NCI-H187 (cell line): Measurements from ENCODE around the gene WRAP73.
A peak's percentile ranks its signal among the peaks of the same experiment; 100 is the strongest.

Experiments used
- DNase-seq, 2 experiments: peaks; one replicate each; lab custom pipeline; 2025; lab: John Stamatoyannopoulos, UW

The WRAP73 gene, protein sequence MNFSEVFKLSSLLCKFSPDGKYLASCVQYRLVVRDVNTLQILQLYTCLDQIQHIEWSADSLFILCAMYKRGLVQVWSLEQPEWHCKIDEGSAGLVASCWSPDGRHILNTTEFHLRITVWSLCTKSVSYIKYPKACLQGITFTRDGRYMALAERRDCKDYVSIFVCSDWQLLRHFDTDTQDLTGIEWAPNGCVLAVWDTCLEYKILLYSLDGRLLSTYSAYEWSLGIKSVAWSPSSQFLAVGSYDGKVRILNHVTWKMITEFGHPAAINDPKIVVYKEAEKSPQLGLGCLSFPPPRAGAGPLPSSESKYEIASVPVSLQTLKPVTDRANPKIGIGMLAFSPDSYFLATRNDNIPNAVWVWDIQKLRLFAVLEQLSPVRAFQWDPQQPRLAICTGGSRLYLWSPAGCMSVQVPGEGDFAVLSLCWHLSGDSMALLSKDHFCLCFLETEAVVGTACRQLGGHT

DNA sequence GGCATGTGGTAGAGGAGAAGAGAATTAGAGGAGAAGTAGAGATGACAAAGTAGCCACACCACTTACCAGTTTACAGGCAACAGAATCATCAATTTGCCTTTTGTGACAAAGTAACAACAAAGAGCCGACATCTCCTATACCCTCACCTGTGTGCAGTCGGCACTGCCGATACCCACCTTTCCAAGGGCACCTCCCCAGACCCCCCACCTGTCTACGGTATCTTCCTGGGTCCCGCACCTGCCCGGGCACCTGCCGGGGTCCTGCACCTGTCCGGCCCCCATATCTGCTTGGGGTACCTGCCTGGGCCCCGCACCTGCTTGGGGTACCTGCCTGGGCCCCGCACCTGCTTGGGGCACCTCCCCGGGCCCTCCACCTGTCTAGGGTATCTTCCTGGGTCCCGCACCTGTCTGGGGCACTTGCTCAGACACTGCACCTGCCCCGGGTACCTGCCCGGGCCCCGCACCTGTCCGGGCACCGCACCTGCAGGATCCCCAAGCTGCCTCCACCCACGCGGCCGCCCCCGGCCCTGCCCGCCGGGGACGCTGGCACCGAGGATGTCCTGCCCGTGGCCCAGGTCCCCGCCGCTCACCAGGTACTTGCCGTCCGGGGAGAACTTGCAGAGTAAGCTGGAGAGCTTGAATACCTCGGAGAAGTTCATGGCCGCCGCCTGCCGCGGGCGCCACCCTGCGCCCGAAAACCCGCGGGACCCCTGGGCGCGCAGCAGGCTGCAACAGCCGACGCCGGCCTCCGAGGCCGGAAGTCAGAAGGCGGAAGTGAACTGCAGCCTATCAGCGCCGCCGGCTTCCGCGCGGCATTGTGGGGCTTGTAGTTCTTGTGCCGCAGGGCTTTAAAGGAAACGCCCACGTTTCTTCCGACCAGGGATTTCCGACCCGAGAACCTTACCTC lies at the start of gene WRAP73:
Gene WRAP73 (minus strand): TSS at position 762 of the 906 bp plus-strand sequence. CDS start 104 bp downstream, at position 658.
- DNase-seq, result peak; percentile 34 to 53

- DNase-seq, result no peak
Observed at GRCh38 chr1:3699596-3699995, 49.7 kb upstream of the WRAP73 start.

DNA sequence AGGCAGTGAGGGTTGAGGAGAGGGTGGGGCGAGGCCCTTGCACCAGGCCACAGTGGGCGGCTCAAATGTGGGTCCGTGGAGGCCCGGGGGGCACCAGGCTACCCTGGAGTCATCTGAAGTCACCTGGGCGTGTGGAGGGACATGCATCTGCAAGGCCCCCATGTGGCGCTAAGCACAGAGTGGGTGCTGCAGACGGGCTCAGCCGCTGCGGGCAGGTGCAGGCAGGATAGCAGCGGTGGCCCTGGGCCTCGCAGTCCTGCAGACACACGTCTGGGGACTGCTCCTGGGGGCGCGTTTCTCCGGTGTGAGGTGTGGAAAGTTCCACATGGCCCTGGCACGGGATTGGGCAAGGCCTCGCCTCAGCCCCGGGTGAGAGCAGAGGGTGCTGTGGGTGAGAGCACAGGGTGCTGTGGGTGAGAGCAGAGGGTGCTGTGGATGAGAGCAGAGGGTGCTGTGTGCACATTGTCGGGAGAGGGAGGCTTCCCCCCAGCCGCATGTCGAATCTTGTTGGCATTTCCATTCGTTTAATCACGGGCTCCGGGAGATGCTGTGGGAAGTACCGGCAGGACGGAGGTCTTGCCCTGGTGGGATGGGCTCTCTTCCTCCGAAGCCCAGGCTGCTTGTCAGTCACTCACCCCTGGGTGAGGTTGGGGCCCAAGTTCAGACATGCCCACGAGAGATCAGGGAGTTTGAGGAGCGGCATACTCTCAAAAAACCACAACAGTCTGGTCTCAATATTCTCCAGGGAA lies 48.9 kb upstream of the WRAP73 start:
- no peak for DNase-seq

GRCh38 chr1:3697810-3698209 lies 47.9 kb upstream of the WRAP73 start:
- DNase-seq, result peak; percentile 75 to 78

GRCh38 chr1:3697104-3697503 lies 47.2 kb upstream of the WRAP73 start:
- DNase-seq, result no peak

DNA sequence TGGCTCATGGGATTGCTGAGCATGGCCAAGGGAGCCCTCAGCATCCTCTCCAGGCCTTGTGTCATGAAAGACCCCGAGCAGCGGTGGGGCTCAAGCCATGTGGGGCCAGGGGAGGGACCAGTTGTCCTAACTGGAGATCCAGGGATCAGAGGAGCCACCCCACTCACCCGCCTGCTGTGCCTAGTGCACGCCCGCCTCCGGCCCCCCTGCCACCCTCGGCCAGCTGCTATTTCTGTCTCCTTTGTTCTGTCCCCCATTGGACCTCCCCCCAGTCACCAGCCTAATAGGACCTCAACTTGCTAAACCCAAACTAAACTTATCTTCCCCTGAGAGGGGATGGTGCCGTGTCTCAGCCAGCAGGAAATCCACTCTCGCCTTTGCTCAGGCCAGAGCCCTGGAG lies 46.8 kb upstream of the WRAP73 start:
- no peak for DNase-seq

DNA sequence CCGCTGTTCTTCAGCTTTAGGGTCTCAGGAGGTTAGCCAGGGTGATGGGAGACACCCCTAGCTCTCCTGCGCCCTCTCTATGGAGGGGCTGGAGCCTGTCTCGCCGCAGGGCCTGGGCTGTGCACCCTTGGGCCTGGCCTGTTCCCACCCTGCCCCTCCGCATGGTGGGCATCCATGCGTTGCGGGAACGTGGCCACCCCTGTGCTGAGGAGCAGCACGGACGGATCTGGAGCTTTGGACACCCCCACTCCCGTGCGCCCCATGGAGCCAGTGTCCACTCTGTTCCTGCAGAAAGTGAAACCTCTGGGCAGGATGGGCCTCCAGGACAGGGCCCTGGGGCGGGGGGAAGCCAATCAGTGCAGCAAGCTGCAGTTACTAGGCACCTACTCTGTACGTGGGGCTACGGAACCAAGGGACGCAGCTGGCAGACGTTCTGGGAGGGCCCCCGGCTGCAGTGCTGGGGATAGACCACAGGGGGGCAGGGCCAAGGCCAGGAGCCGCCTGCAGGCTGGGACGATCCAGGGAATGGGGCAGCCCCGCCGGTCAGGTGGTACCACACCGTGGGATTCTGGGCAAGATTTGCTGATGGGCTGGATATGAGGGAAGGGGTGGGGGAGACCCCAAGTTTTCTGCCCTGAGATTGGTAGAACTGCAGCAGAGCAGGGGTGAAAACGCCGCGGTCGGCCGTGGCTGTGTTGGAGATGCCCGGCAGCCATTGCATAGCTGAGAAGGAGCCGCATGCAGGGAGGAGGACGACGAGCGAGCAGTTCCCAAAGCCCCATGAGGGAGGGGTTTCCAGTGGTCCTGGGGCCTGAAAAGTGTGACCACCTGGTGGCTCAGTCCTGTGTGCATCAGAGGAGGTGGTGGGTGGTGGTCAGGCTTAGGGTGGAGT lies 45.7 kb upstream of the WRAP73 start:
- no peak for DNase-seq

DNA sequence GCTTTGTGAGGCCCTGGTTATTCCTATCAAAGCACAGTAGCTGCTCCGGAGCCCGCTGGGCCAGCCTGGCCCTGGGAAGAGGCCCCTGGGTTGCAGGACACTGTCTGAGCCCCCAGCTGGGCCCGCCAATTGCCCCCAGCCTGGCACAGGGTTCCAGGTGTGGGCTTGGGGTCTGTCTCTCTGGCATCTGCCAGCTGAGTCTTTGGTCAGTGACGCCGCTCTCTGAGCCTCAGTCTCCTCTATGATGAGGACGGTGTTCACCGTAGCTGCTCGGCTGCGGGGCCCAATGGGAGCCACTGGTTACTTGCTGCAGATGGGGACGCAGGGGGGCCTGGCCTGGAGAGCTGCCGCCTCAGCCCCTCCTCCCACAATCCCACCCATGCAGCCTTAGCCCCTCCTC lies 43.4 kb upstream of the WRAP73 start:
- DNase-seq, result no peak

DNA sequence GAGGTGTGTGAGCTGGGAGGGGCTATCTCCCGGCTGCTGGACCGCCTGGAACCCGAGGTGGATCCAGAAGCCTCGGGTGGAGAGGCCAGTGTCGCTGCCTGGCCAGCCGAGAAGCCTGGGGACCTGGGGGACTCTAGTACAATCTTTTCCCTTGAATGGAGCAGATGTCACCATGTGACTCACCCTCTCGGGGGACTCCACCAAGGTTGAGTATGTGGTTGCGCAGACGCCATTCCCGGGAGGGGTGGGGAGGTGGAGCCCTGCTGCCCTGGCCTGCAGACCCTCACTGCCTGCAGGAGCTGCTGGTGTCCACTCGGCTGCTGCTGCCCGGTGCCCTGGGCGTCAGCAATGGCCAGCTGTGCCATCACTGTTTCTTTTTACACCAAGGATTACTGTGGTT lies 42.7 kb upstream of the WRAP73 start:
- no peak for DNase-seq

DNA sequence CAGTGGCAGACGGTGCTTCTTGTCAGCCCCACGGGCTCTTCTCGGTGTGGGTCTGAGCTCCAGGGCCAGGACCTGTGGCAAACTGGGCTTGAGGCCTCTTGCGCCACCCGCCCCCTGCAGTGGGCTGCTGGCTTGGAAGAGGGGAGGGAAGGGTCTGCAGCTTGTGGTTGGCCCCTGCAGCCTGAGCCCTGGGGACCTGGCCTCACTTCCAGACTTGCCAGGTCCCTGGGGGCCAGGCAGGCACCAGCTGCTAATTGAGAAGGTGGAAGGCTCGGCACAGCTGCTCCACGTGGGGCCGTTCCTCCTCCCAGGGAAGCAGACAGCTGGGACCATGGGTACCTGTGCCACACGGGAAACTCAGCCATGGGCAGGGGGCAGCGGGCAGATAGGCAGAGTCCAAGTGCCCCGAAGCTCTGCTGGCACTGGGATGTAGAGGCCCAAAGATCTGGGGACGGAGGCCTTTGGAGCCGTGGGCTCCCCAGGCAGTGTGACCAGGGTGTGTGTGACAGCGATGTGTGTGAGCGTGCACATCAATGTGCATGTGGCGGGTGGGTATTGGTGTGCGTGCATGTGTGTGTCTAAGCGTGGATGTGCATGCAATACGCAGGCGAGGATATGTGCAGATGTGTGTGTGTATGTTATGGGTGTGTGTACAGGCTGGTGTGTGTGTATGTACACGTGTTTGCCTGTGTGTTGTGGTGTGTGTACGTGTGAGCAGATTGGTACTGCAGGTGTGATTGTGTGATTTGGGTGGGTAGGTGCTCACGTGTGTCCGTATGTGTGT lies 41.7 kb upstream of the WRAP73 start:
- DNase-seq, result peak in 1 of 2 experiments; percentile 25

GRCh38 chr1:3690282-3691065 lies 40.6 kb upstream of the WRAP73 start:
- peak; percentile 36 to 50 for DNase-seq

DNA sequence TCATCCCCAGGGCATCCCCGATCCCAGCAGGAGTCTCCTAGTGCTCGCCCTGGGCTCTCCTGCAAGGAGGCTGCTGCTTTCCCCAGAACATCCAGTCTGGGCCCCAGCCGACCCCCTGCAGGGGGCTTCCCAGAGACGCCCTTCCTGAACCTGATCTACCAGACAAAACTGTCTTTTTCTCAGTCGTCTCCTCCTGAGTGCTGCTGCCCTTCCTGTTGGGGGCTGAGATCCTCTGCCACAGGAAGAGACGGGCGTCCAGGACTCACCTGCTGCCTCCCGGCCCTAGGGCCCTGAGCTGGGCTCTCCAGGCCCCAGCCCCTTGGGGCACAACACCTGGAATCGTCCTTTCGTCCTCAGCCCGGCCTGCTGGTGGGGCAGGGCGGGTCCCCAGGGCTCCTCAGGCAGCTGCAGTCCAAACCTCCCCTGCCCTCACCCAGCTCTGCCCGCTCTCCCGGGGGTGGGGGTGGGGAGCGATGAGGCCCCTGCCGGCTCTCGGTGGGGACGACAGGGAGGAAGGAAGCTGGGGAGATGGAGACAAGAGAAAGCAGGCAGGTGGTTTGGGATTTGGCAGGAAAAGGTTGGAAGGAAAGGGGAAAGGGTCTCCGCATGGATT lies 39.3 kb upstream of the WRAP73 start:
- no peak for DNase-seq

GRCh38 chr1:3688356-3689137 lies 38.6 kb upstream of the WRAP73 start:
- no peak for DNase-seq

DNA sequence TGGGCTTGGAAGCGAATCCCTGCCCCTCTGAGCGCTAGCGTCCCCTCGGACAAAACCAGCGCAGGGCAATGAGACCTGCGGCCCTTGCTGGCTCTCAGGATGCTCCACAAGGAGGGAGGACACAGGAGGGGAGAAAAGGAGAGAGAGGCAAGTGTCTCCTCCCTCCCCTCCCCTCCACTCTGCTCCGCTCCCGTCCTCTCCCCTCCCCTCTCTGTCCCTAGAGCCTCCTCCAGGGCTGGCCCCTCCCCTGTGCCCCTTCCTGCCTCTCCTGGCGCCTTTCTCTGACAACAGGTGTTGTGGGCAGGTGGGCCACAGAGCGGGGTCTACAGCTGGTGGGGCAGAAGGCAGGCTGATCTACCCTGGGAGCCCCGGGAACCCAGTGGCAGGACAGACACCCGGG lies 37.6 kb upstream of the WRAP73 start:
- peak in 1 of 2 experiments; percentile 34 for DNase-seq

DNA sequence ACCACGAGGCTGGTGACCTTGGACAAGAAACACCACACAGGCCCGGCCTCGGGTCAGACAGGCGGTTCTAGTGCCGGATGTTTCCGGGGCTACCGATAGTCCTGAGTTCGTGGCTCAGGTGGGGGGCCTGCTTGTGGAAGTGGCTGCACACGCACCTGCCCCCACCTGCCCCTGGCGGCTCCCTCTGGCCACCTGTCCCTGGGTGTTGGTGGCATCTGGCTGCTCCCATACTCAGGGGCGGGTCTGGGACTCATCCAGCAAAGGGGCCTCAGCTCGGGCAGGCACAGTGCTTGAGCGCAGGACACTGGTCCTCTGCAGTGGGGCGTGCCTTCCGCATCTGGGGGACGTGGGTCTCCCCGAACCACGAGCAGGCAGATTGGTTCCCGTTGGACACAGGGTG lies 36.0 kb upstream of the WRAP73 start:
- no peak for DNase-seq

DNA sequence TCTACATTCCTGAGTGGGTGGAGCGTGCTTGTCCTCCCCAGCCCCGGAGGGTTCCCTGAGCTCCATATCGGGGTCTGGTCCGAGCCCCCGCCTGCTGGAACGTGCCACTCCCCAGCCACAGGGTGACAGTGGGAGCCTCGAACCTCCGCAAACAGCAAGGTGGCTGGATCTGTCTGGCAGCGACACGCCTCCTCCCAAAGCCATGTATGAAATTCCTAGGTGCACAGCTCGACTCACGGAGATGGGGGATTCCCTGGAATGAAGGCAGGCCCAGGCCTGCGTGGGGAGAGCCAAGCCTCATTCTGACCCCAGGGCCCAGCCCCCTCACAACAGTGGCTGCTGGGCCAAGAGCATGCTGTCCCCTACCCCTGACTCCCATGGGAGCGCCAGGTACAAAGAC lies 35.3 kb upstream of the WRAP73 start:
- no peak for DNase-seq

DNA sequence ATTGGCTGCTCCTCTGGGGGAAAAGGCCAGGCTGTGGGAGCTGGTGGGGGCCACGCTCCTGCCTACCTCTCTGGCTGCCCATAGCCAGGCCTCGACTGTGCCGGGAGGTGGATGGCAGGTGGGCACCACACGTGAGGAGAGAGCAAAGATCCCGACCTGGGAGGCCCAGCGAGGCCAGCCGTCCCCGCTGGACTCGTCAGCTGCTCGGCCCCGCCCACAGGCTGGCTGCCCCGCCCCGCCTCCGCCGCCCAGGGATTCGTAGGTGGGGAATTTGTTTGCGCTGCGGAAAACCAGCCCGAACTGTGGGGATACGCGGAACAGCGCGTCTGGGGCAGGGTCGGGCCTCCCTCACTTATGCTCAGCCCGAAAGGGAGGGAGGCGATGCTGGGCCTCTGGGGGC lies 34.1 kb upstream of the WRAP73 start:
- DNase-seq, result no peak

DNA sequence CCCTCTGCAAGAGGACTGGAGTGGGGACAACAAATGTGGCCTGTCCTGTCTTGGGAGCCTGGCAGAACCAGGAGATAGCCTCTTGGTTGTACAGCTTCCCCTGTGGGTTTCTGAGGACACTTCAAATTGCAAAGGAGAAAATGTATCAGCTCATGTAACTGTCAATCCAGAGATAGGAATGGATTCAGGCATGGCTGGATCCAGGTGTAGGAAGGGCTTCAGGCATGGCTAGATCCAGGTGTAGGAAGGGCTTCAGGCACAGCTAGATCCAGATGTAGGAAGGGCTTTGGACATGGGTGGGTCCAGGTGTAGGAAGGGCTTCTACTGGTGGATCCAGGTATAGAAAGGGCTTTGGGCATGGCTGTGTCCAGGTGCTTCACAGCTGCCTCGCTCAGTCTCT lies 33.3 kb upstream of the WRAP73 start:
- no peak for DNase-seq
